ENCODE results near the gene YEATS2. TPM values are rescaled to one million over a fixed set of nuclear protein-coding genes. Genes with fewer than 3 reads are reported as not detected.

Gene YEATS2
- 52.4 TPM for total RNA-seq

GRCh38 chr3:183697610-183698317 is at the start of gene YEATS2:
Gene YEATS2, plus strand, starts transcription at chr3:183697797. Its CDS starts 17,366 bp downstream, at chr3:183715163.

GRCh38 chr3:183825456-183826161 is 128.0 kb downstream of the YEATS2 start, which contains the start of gene MAP6D1:
Gene MAP6D1, minus strand, starts transcription at chr3:183825577. Its CDS starts 30 bp downstream, at chr3:183825547.

Other genes with a start within 250 kb of the YEATS2 start
- gene KLHL6, start 142.1 kb upstream of the YEATS2 start, total RNA-seq = 1.4 TPM
- gene KLHL24, start 62.2 kb upstream of the YEATS2 start, total RNA-seq = 180 TPM
- 9.9 TPM for gene MAP6D1, start 127.8 kb downstream of the YEATS2 start, total RNA-seq
- gene PARL, start 187.1 kb downstream of the YEATS2 start, total RNA-seq = 26.3 TPM